Breast epithelium (tissue), 4 donors: Measurements from ENCODE around the gene ARHGEF2. TPM values are rescaled to one million over a fixed set of nuclear protein-coding genes. Genes with fewer than 3 reads are reported as not detected.
A peak's percentile ranks its signal among the peaks of the same experiment; 100 is the strongest.

Experiments
- DNase-seq, 2 donors: peaks; one replicate each; pipeline ENCODE4 v3.0.0-alpha.2; 2019; ENCODE audit warnings: low spot score in 2 of 2
- H3K27ac ChIP-seq, 2 donors: fragments of 200-600 bp; sonication (generic) in 1 of 2; one replicate each; pipeline ENCODE4 v1.5.1; 2016 to 2019; ENCODE audit warnings: mild to moderate bottlenecking in 1 of 2
- H3K27me3 ChIP-seq, 2 donors: fragments of 200-600 bp; sonication (generic) in 1 of 2; one replicate each; pipeline versions ENCODE4 v1.5.1 to v1.6.0; 2017 to 2019; ENCODE audit warnings: control low read depth in 1 of 2, mild to moderate bottlenecking in 1 of 2
- H3K36me3 ChIP-seq: fragments of 200-600 bp; one replicate; pipeline ENCODE4 v1.5.1; 2019
- H3K4me1 ChIP-seq, 2 donors: fragments of 200-600 bp; sonication (generic); one replicate each; pipeline ENCODE4 v1.5.1; 2016 to 2019; ENCODE audit warnings: control low read depth in 1 of 2
- H3K4me3 ChIP-seq, 3 donors: fragments of 200-600 bp; sonication (generic); 1 replicate in 2 of 3; 2 replicates in 1 of 3; pipeline ENCODE4 v1.5.1; 2016 to 2019; ENCODE audit warnings: mild to moderate bottlenecking in 3 of 3, moderate library complexity in 2 of 3
- H3K9me3 ChIP-seq, 2 donors: fragments of 200-600 bp; sonication (generic) in 1 of 2; one replicate each; pipeline ENCODE4 v1.5.1; 2016 to 2019; ENCODE audit warnings: control low read depth in 1 of 2
- POLR2A ChIP-seq: fragments of 450-650 bp; IDR thresholded peaks from one replicate; pipeline ENCODE4 v1.6.1; 2016; ENCODE audit warnings: antibody characterized with exemption, mild to moderate bottlenecking, moderate library complexity
- POLR2AphosphoS5 ChIP-seq, 3 donors: sonication (generic); formaldehyde crosslinking; IDR thresholded peaks; one replicate each; pipeline ENCODE4 v1.6.1; 2017; ENCODE audit warnings: antibody characterized with exemption in 3 of 3
- intact Hi-C: fragments of 100-400 bp; cut with DNase I; formaldehyde crosslinking; loops from one replicate; pipeline ENCODE4 v1.15.1; 2023; ENCODE audit warnings: low total_unique reads
- total RNA-seq, 3 donors: library from RNA; depleted of rRNA; stranded (reverse); fragments of >200 nt; gene quantifications; one replicate each; pipeline ENCODE4 v1.1.0, GENCODE V29; 2016
- TF ChIP-seq, protein P1 (sequence below), 3 donors: fragments of 450-650 bp; IDR thresholded peaks; one replicate each; pipeline ENCODE4 v1.5.1; 2016 to 2017; ENCODE audit warnings: antibody characterized with exemption in 3 of 3, mild to moderate bottlenecking in 3 of 3, moderate library complexity in 3 of 3

The ARHGEF2 gene
- total RNA-seq, 3 donors from 2014 or later = 81.8 to 93.7 (median 90.4) TPM

DNA sequence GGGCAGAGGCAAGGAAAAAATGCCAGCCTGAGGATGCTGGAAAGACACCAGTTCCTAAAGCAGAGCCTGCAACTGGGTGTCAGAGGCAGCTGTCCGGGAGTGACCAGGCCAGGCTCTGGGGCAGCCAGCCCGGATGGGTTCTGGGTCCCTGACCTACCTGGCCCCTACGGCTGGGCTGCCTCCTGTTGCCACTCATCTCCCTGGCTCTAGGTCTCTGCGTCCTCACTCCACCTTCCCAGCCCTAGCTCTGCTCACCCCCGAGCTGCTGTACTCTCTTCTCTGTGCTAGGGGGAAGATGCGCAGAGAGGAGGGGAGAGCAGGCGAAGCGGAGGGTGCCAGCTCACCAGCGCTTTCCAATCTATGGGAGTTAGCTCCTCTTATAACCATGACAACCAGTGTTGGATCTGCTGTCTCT lies 9.0 kb downstream of the ARHGEF2 start:
- Histone ChIP-seq H3K27me3 (no peaks in the 10 kb centered on the region), H3K4me1 (peaks cover 3 to 22% of the 10 kb centered on the region in 2 donors), H3K36me3 (peaks cover 18% of the 10 kb centered on the region), H3K27ac (peak overlapping the region; percentile 45 to 55), H3K9me3 (no peaks in the 10 kb centered on the region), H3K4me3 (no peak overlapping the region)
- TF ChIP-seq POLR2A = no peak
- TF ChIP-seq POLR2AphosphoS5 (IDR thresholded peaks at IDR 0.05) = no peak
- TF ChIP-seq, protein P1, sequence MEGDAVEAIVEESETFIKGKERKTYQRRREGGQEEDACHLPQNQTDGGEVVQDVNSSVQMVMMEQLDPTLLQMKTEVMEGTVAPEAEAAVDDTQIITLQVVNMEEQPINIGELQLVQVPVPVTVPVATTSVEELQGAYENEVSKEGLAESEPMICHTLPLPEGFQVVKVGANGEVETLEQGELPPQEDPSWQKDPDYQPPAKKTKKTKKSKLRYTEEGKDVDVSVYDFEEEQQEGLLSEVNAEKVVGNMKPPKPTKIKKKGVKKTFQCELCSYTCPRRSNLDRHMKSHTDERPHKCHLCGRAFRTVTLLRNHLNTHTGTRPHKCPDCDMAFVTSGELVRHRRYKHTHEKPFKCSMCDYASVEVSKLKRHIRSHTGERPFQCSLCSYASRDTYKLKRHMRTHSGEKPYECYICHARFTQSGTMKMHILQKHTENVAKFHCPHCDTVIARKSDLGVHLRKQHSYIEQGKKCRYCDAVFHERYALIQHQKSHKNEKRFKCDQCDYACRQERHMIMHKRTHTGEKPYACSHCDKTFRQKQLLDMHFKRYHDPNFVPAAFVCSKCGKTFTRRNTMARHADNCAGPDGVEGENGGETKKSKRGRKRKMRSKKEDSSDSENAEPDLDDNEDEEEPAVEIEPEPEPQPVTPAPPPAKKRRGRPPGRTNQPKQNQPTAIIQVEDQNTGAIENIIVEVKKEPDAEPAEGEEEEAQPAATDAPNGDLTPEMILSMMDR (IDR thresholded peaks at IDR 0.05) = no peak
- intact Hi-C loops = loop anchor here (5.0 kb wide), 1 partner anchor 248 kb away; no protein-coding TSS in a partner anchor
- DNase-seq = no peak

DNA sequence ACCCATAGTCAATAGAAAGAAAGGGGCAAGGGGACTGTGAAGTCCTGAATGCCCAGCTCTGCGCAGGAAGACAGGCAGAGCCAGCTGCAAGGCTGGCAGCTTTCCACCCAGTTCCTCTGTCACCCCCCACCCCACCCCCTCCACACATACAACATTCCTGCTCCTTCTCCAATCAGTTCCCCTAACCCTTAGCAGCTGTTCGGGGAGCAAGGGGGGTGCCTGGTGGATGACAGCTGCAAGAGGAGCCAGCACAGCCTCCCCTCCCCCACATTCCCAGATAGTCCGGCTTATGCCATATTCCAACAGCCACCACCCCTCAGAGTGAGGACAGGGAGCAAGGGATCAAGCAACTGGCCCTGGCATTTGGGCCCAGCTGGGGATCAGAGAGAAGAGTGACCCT lies 9.7 kb downstream of the ARHGEF2 start:
- Histone ChIP-seq H3K36me3 (peaks cover 18% of the 10 kb centered on the region), H3K27me3 (no peaks in the 10 kb centered on the region), H3K4me3 (no peak overlapping the region), H3K27ac (peak overlapping the region; percentile 45 to 55), H3K9me3 (no peaks in the 10 kb centered on the region), H3K4me1 (peaks cover 0 to 15% of the 10 kb centered on the region in 2 donors)
- intact Hi-C loops = loop anchor here (5.0 kb wide), 1 partner anchor 249 kb away; no protein-coding TSS in a partner anchor
- DNase-seq = no peak
- TF ChIP-seq POLR2AphosphoS5 (IDR thresholded peaks at IDR 0.05) (no peak), POLR2A (no peak)
- TF ChIP-seq, protein P1 (IDR thresholded peaks at IDR 0.05) = no peak

DNA sequence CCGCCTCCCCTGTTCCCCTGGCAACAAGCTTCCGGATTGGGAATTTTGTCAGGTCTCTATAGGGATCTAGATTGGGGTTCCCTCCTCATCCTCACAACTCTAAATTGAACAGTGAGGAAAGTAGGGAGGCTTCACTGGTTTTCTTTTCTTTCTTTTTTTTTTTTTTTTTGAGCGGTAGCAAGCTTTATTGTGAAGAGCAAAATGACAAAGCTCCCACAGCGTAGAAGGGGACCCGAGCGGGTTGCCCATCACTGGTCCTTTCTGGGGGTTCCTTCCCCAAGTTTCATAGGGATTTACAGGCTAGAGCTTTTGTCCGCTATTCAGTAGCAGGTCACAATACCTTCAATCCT lies 10.3 kb downstream of the ARHGEF2 start:
- TF ChIP-seq, protein P1 (IDR thresholded peaks at IDR 0.05) = no peak
- TF ChIP-seq POLR2AphosphoS5 (IDR thresholded peaks at IDR 0.05) = no peak
- peaks cover 0 to 15% of the 10 kb centered on the region in 2 donors for H3K4me1 ChIP-seq
- no peak for DNase-seq
- H3K27me3 ChIP-seq = no peaks in the 10 kb centered on the region
- no peaks in the 10 kb centered on the region for H3K9me3 ChIP-seq
- peak overlapping the region; percentile 55 to 86 for H3K27ac ChIP-seq
- H3K4me3 ChIP-seq = peak overlapping the region in 1 of 3 donors; percentile 22
- H3K36me3 ChIP-seq = peaks cover 18% of the 10 kb centered on the region
- intact Hi-C loops = loop anchor here (5.0 kb wide), 1 partner anchor 249 kb away; no protein-coding TSS in a partner anchor

DNA sequence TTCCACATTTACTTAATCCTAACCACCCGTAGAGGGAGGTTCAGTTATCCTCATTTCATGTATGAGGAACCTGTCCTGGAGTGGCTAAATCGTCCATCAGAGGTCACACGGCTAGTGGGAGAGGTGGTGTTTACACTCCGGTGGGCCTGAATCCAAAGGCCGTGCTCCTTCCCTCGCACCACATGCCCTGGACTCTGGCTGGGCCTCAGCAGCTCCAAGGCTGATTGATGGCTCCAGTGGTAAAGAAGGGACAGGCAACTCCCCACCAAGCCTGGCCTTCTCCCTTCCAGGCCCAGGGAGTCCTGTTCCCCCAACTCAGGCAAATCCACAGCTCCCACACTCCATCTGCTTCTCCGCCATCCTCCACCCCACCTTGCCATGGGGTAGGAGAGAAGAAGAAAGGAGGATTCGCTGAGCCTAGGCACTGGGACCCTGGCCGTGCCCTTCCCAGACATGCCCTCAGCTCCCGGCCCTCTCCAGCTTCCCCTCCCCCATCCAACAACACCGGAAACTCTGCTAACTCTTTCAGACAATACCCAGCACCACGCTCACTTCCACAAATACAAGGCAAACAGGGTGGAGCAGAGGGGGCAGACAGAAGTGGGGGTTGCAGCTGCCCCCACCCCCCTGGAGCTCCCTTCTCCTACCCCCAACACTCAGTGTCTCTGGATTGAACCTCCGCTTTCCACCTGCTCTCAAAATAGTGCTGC lies 10.9 kb downstream of the ARHGEF2 start:
- DNase-seq = no peak
- Histone ChIP-seq H3K4me1 (peaks cover 0 to 20% of the 10 kb centered on the region in 2 donors), H3K4me3 (peak overlapping the region in 2 of 3 donors; percentile 2 to 22), H3K9me3 (no peaks in the 10 kb centered on the region), H3K27ac (peak overlapping the region; percentile 68 to 86), H3K36me3 (peaks cover 18% of the 10 kb centered on the region), H3K27me3 (no peaks in the 10 kb centered on the region)
- intact Hi-C loops = loop anchor here (5.0 kb wide), 1 partner anchor 250 kb away; no protein-coding TSS in a partner anchor
- TF ChIP-seq, protein P1 (IDR thresholded peaks at IDR 0.05) = no peak
- TF ChIP-seq POLR2AphosphoS5 (IDR thresholded peaks at IDR 0.05) (no peak), POLR2A (no peak)

DNA sequence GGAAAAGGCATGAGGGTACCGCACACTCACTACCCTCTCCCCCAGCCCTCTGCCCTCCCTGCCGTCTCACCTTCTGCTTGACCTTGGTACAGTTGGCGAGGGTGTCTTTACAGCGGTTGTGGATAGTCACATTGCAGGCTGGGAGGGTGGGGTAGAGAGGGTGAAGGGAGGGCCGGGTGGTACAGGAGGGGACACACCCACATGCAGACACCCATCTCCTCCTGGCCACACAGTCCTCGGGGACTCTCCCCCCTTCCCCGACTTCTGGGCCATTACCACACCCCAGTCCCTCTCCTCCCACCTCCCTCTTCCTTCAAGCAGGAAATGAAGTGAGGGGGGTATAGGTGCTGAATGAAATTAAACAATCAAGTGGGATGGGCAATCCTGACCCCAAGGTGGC lies 11.6 kb downstream of the ARHGEF2 start:
- Histone ChIP-seq H3K4me3 (no peak overlapping the region), H3K4me1 (peaks cover 0 to 22% of the 10 kb centered on the region in 2 donors), H3K27me3 (no peaks in the 10 kb centered on the region), H3K36me3 (peaks cover 18% of the 10 kb centered on the region), H3K27ac (peak overlapping the region; percentile 68 to 86), H3K9me3 (no peaks in the 10 kb centered on the region)
- DNase-seq = no peak
- TF ChIP-seq POLR2AphosphoS5 (IDR thresholded peaks at IDR 0.05) (no peak), POLR2A (no peak)
- TF ChIP-seq, protein P1 (IDR thresholded peaks at IDR 0.05) = no peak
- intact Hi-C loops = loop anchor here (5.0 kb wide), 1 partner anchor 251 kb away; no protein-coding TSS in a partner anchor
